Measurements from ENCODE around the gene NEK1.

- TF ChIP-seq CTCF (conservative IDR thresholded peaks at IDR 0.05; ENCODE audit: low read length): no peak
- TF ChIP-seq EZH2phosphoT487 (IDR thresholded peaks at IDR 0.05; ENCODE audit: borderline replicate concordance, low read depth, low read length): no peak
Measured at GRCh38 chr4:169658196-169658595, 45.8 kb upstream of the NEK1 start.
